GM21717 (cell line): ENCODE measurements around the gene PNMA8C.
"Not testable (repeated sequence)": the region's sequence is repeated elsewhere in the genome, so short reads cannot be mapped to it uniquely, and the experiment has no call there.

Experiments used
- ATAC-seq: cut with Tn5 transposase; IDR thresholded peaks from one replicate; pipeline ENCODE4 v1.9.1; 2021; ENCODE audit warnings: mild to moderate bottlenecking, moderate library complexity; ENCODE audit not compliant: unreplicated experiment

The PNMA8C gene

GRCh38 chr19:46448601-46449000, 19.9 kb upstream of the PNMA8C start:
- ATAC-seq, result no peak

DNA sequence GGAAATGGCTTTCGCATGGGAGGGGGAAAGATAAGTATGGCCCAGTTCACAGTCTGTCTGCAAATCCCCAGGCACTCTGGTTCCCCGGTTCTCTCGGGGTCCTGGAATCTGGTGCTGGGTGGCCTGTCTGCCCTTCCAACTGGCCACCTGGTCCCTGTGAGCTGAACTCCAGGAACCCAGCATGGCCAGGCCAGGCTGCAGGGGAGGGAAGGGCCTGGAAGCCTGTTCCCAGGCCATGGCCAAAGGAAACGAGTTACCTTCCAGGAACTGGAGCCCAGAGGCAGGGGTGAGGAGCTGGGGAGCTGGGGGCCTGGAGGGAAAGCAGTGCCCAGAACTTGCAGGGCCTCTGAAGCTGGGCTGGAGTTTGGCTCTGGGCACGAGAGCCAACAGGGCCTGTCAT, 19.1 kb upstream of the PNMA8C start:
- ATAC-seq, result no peak

GRCh38 chr19:46447006-46447405, 18.3 kb upstream of the PNMA8C start:
- no peak for ATAC-seq

DNA sequence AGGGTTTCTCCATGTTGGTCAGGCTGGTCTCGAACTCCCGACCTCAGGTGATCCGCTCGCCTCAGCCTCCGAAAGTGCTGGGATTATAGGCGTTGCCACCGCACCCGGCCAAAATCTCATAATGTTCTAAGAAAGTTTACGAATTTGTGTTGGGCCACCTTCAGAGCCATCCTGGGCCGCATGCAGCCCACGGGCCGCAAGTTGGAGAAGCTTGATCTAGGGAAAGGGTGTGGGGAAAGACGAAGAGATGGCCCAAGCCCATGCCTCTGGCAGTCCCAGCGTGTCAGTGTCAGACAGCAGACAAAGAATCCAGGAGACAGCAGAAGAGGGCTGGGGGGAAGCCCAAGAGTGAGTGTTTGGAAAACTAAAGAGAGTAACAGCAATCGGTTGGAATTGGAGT, 17.3 kb upstream of the PNMA8C start:
- ATAC-seq, result no peak

DNA sequence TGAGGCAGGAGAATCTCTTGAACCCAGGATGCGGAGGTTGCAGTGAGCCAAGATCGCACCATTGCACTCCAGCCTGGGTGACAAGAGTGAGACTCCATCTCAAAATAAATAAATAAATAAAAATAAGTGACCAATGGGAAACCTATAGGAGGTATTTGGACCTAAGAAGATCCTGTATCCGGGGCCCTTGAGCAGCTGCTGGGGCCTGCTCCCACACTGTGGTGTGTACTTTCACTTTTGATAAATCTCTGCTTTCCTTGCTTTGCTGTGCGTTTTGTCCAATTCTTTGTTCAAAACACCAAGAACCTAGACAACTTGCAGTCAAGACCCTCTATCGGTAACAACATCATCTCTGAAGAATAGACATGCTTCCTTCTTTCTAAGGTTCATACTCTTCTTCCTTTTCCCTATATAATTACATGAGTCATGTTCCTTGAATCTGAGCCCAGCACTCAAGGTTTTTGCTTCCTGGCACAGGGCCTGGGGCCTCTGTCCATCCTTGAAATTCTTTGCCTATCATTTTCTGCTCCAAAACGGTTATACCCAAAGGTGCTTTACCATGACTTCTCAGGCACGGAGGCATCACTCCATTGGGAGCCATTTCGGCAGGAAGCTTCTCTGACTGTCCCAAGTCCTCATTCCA, 14.2 kb upstream of the PNMA8C start:
- ATAC-seq, result no peak

DNA sequence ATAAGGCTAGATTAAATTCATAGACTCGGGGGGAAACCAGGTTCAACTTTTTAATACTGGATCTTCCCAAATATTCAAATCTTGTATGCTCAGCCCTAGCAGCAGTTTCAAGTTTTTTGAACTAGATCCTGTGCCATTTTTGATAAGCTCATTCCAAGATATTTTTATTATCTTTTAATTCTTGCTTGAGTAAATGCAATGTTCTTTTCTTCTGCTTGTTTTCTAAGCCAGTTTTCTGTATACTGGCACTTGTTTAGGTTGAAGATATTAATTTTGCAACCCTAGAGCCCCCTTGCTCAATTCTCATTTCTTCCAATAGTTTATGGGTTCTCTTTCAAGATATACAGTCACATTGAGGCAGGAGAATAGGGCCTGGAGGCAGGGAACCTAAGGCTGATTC, 13.1 kb upstream of the PNMA8C start:
- no peak for ATAC-seq

GRCh38 chr19:46435689-46436088, 7.0 kb upstream of the PNMA8C start:
- not testable (repeated sequence) for ATAC-seq

DNA sequence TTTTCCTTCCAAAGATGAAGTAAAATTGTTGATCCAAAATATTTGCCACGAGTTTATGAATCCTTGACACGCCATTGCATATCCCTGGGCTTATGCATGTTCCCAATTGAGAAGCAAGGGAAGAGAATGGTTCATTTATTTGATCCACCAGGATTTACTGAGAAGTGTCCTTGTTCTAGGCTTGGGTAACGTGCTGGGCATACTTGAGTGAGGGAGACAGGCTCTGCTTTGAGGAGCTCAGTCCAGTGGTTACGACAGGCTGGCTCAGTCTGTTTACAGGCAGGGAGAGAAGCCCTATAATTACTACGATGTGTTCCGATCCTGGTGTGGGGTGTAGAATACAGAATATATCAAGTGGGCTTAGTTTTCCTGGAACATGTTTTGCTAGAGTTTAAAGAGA, 6.3 kb upstream of the PNMA8C start:
- no peak for ATAC-seq

DNA sequence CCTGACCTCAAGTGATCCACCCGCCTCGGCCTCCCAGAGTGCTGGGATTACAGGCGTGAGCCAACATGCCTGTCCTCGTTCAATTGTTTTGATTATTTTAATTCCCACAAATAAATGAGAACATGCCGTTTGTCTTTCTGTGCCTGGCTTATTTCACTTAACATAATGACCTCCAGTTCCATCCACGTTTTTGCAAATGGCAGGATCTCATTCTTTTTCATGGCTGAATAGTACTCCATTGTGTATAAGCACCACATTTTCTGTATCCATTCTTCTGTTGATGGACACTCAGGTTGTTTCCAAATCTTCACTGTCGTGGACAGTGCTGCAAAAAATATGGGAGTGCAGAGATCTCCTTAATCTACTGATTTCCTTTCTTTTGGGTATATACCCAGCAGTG, 4.7 kb upstream of the PNMA8C start:
- ATAC-seq, result not testable (repeated sequence)

- no peak for ATAC-seq
Observed at GRCh38 chr19:46431824-46432223, 3.1 kb upstream of the PNMA8C start.

DNA sequence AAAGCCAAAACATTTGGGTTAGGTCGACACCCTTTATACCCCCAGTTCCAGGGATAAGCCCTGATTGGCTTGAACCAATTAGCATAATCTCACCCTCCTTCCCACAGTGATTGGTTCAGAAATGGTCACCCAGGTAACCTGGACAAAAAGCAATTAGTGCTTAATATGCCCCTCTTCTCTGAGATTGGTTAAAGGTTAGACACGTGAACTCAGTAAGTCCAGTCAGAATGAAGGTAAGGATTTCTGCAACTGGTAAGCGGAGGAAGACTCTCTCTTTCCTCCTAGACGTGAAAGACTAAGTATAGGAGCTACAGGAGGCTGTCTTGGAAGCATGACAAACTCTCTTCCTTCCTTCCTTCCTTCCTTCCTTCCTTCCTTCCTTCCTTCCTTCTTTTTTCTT, 1.3 kb upstream of the PNMA8C start:
- no peak for ATAC-seq

DNA sequence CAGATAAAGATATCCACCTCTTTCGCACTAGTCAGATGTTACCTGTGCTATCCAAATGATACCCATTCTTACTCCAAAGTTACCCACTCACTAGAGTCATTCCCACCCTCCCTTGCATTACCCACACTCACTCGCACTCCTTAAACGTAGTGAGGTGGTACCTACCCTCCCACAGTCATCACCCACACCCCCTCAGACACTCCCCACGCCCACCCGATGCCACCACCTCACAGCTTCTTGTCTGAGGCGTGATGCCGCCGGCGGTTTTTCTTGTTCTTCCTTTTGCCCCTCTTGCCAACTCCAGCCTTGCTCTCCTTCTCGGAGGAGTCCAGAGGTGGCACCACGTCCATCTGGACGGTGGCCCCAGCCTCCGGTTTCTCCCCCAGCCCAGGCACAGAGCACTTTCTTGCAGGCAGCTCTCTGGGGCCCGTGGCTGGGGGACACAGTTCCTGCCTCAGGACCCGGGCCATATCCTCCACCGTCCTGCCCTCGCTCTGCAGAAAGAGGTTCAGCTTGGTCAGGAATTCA, 1.2 kb downstream of the PNMA8C start:
- ATAC-seq, result no peak

- no peak for ATAC-seq
Observed at GRCh38 chr19:46426506-46427162, 2.1 kb downstream of the PNMA8C start.

DNA sequence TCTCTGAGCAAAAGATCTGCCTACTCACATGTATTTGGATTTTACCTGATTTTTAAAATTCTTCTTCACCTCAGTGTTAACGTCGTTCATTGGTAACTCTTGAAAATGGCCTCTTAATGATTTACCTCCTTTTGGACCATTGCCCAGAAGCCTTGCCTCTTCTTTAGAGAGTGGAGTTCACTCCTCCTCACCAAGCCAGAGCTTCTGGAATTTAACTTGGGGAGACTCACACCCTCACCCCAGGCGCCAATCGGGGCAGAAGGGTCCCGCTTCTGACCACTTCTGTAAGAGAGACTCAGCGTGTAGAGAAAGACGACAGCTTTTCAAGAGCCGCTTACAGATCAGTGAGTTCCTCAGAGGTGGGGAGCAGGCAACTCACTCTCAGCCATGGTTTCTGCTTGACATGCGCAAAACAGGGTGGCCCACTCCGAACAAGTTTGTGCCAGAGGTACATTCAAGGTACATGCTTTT, 2.7 kb downstream of the PNMA8C start:
- ATAC-seq, result no peak

DNA sequence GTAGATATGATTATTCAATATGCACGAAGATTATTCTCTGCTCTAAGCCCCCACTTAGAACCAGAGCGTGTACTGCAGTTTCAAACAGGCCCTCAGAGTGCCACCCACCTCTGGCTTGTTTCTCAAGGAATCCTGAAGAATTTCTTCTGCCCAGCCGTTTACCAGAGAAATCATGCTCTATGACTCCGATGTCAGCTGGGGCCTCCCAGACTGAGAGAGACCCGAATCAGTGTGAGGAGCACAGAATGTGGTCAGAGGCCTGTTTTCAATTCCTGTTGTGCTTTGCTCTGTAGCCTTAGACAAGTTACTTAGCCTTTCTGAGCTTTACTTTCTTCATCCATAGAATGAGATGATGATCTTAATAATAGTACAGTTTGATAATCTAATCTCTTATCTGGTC, 5.5 kb downstream of the PNMA8C start:
- no peak for ATAC-seq

DNA sequence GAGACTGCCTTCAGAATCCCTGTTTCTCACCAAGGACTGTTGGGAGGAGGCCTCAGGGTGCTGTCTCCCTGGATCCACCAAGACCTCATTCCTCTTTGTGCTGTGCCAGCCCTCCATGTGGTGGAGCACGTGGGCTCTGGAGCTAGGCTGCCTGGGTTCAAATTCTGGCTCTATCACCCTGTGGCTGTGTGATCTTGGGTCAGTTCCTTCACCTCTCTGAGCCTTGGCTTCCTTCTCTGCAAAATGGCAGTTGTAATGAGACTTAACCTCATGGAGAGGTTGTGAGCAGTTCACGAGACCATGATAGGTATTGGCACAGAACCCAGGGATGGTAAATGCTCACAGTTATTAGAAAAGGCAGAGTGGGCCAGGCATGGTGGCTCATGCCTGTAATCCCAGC, 6.4 kb downstream of the PNMA8C start:
- ATAC-seq, result no peak

DNA sequence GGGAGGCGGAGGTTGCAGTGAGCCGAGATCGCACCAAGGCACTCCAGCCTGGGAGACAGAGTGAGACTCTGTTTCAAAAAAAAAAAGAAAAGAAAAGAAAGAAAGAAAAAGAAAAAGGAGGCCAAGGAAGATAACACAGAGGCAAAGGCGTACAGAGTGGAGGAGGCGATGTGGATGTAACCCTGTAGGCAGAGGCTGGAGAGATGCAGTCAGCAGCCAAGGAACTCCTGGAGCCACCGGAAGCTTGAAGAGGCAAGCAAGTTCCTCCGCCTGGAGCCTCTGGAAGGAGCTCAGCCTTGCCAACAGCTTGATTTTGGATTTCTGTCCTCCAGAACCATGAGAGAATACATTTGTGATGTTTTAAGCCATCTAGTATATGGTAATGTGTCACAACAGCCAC, 8.7 kb downstream of the PNMA8C start:
- ATAC-seq, result no peak

- not testable (repeated sequence) for ATAC-seq
Observed at GRCh38 chr19:46415804-46416709, 12.7 kb downstream of the PNMA8C start.

DNA sequence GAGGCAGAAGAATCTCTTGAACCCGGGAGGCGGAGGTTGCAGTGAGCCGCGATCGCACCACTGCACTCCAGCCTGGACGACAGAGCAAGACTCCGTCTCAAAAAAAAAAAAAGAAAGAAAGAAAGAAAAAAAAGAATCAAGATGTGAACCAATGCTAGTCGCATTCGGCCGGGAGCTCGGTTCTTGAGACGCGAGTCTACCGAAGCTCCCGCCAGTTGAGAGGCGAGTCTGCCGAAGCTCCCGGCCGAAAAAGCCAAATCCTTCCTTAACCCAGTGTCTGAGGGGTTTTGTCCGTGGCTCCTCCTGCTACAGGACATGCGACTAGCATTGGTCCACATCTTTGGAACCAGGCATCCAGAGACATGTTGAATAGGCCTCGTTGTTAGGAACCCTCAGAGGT, 13.8 kb downstream of the PNMA8C start:
- not testable (repeated sequence) for ATAC-seq

GRCh38 chr19:46413262-46414031, 15.3 kb downstream of the PNMA8C start, which contains the start of gene CCDC8:
TSS of gene CCDC8 (minus strand) at chr19:46413564. CDS start at chr19:46412810, 754 bp downstream.
- no peak for ATAC-seq
